H9 (cell line): ENCODE results near the gene KSR1. TPM values are rescaled to one million over a fixed set of nuclear protein-coding genes. Genes with fewer than 3 reads are reported as not detected.
"Not testable (repeated sequence)": the region's sequence is repeated elsewhere in the genome, so short reads cannot be mapped to it uniquely, and the experiment has no call there.

ENCODE experiments used
- DNase-seq: peaks from one replicate; pipeline ENCODE4 v3.0.0-alpha.2; 2017
- H2AFZ ChIP-seq: one replicate; pipeline ENCODE4 v1.6.1; 2013; ENCODE audit warnings: mild to moderate bottlenecking, low read length, control low read depth, moderate library complexity
- H2AK5ac ChIP-seq: 2 replicates; pipeline ENCODE4 v1.6.1; 2013; ENCODE audit warnings: low read length, control low read depth, mixed read lengths; ENCODE audit not compliant: insufficient read length
- H2BK120ac ChIP-seq: one replicate; pipeline ENCODE4 v1.6.1; 2013; ENCODE audit warnings: low read depth, mild to moderate bottlenecking, low read length, control low read depth, inconsistent platforms; ENCODE audit not compliant: poor library complexity, severe bottlenecking
- H2BK12ac ChIP-seq: 2 replicates; pipeline ENCODE4 v1.6.1; 2013; ENCODE audit warnings: low read length, control low read depth, mixed read lengths, low read depth; ENCODE audit not compliant: insufficient read length
- H2BK15ac ChIP-seq: 2 replicates; pipeline ENCODE4 v1.6.1; 2013; ENCODE audit warnings: low read depth, low read length, control low read depth
- H2BK20ac ChIP-seq: one replicate; pipeline ENCODE4 v1.6.1; 2013; ENCODE audit warnings: low read depth, mild to moderate bottlenecking, low read length, control low read depth, inconsistent platforms; ENCODE audit not compliant: poor library complexity, severe bottlenecking
- H2BK5ac ChIP-seq: 2 replicates; pipeline ENCODE4 v1.6.1; 2013; ENCODE audit warnings: low read length, control low read depth, mixed read lengths; ENCODE audit not compliant: insufficient read length
- H3K14ac ChIP-seq: 2 replicates; pipeline ENCODE4 v1.6.1; 2013; ENCODE audit warnings: low read length, control low read depth; ENCODE audit not compliant: insufficient read depth
- H3K18ac ChIP-seq: 2 replicates; pipeline ENCODE4 v1.6.1; 2013; ENCODE audit warnings: low read depth, mild to moderate bottlenecking, mixed read lengths, low read length, control low read depth; ENCODE audit not compliant: insufficient read length
- H3K23ac ChIP-seq: 2 replicates; pipeline ENCODE4 v1.6.1; 2013; ENCODE audit warnings: low read length, control low read depth, mixed read lengths, low read depth; ENCODE audit not compliant: insufficient read length
- H3K23me2 ChIP-seq: 2 replicates; pipeline ENCODE4 v1.6.1; 2013; ENCODE audit warnings: low read depth, mild to moderate bottlenecking, mixed read lengths, low read length, control low read depth; ENCODE audit not compliant: insufficient read length, poor library complexity, severe bottlenecking
- H3K27ac ChIP-seq: 2 replicates; pipeline ENCODE4 v1.5.1; 2013; ENCODE audit warnings: low read length, control low read depth, mixed read lengths, low read depth; ENCODE audit not compliant: insufficient read length
- H3K27me3 ChIP-seq: 2 replicates; pipeline ENCODE4 v1.6.1; 2013; ENCODE audit warnings: low read length, control low read depth, inconsistent platforms; ENCODE audit not compliant: insufficient read depth
- H3K4ac ChIP-seq: 2 replicates; pipeline ENCODE4 v1.6.1; 2013; ENCODE audit warnings: low read depth, mild to moderate bottlenecking, control low read depth, inconsistent platforms, low read length, moderate library complexity
- H3K4me1 ChIP-seq: 2 replicates; pipeline ENCODE4 v1.6.1; 2013; ENCODE audit warnings: low read length, control low read depth, inconsistent platforms; ENCODE audit not compliant: insufficient read depth
- H3K4me2 ChIP-seq: 2 replicates; pipeline ENCODE4 v1.6.1; 2013; ENCODE audit warnings: low read length, control low read depth, mixed read lengths; ENCODE audit not compliant: insufficient read length, insufficient read depth
- H3K56ac ChIP-seq: 2 replicates; pipeline ENCODE4 v1.6.1; 2013; ENCODE audit warnings: low read depth, mild to moderate bottlenecking, mixed read lengths, low read length, control low read depth; ENCODE audit not compliant: insufficient read length
- H3K79me1 ChIP-seq: 2 replicates; pipeline ENCODE4 v1.6.1; 2013; ENCODE audit warnings: low read depth, mild to moderate bottlenecking, moderate library complexity, low read length, control low read depth, inconsistent platforms; ENCODE audit not compliant: insufficient read depth, poor library complexity, severe bottlenecking
- H3K79me2 ChIP-seq: 2 replicates; pipeline ENCODE4 v1.6.1; 2013; ENCODE audit warnings: low read length, control low read depth, inconsistent platforms; ENCODE audit not compliant: insufficient read depth
- H3K9ac ChIP-seq: 2 replicates; pipeline ENCODE4 v1.6.1; 2013; ENCODE audit warnings: low read length, control low read depth, mixed read lengths; ENCODE audit not compliant: insufficient read length; ENCODE audit errors: extremely low read depth
- H3K9me3 ChIP-seq: one replicate; pipeline ENCODE4 v1.6.1; 2013; ENCODE audit warnings: low read depth, low read length, inconsistent platforms; ENCODE audit not compliant: control insufficient read depth
- H3T11ph ChIP-seq: one replicate; pipeline ENCODE4 v1.6.1; 2013; ENCODE audit warnings: mild to moderate bottlenecking, low read length, control low read depth, inconsistent platforms
- H4K20me1 ChIP-seq: one replicate; pipeline ENCODE4 v1.6.1; 2013; ENCODE audit not compliant: control insufficient read depth, insufficient read length, insufficient read depth
- H4K5ac ChIP-seq: 2 replicates; pipeline ENCODE4 v1.6.1; 2013; ENCODE audit warnings: low read depth, mild to moderate bottlenecking, mixed read lengths, low read length, control low read depth; ENCODE audit not compliant: insufficient read length
- H4K8ac ChIP-seq: replicated peaks from 2 replicates; pipeline ENCODE4 v1.6.1; 2013; ENCODE audit warnings: low read length, control low read depth, mixed read lengths, low read depth; ENCODE audit not compliant: insufficient read length
- H4K91ac ChIP-seq: 2 replicates; pipeline ENCODE4 v1.6.1; 2013; ENCODE audit warnings: low read depth, mild to moderate bottlenecking, moderate library complexity, mixed read lengths, low read length, control low read depth; ENCODE audit not compliant: insufficient read length
- H3K27ac Mint-ChIP-seq, 3 experiments: 2 replicates in 2 of 3; 3 replicates in 1 of 3; pipeline ENCODE4 v1.8.0; 2020 to 2021; ENCODE audit warnings: mixed read lengths in 3 of 3, mild to moderate bottlenecking in 1 of 3, moderate library complexity in 1 of 3
- H3K27me3 Mint-ChIP-seq: 2 replicates; pipeline ENCODE4 v1.8.0; 2021; ENCODE audit warnings: low read depth, mild to moderate bottlenecking, moderate library complexity, mixed read lengths
- H3K36me3 Mint-ChIP-seq, 3 experiments: 2 replicates in 2 of 3; 3 replicates in 1 of 3; pipeline ENCODE4 v1.8.0; 2020 to 2021; ENCODE audit warnings: low read depth in 3 of 3, mixed read lengths in 3 of 3; ENCODE audit not compliant: insufficient read depth in 1 of 3
- H3K4me1 Mint-ChIP-seq, 2 experiments: 2 replicates each; pipeline ENCODE4 v1.8.0; 2020; ENCODE audit warnings: mixed read lengths in 2 of 2
- H3K4me3 Mint-ChIP-seq, 2 experiments: 2 replicates in 1 of 2; 3 replicates in 1 of 2; pipeline ENCODE4 v1.8.0; 2020 to 2021; ENCODE audit warnings: mild to moderate bottlenecking in 2 of 2, mixed read lengths in 2 of 2, moderate library complexity in 1 of 2
- H3K9me3 Mint-ChIP-seq, 2 experiments: 2 replicates in 1 of 2; 3 replicates in 1 of 2; pipeline ENCODE4 v1.8.0; 2020; ENCODE audit warnings: mild to moderate bottlenecking in 2 of 2, mixed read lengths in 2 of 2, moderate library complexity in 1 of 2
- CTCF ChIP-seq: fragments of 200-600 bp; sonication (generic); conservative IDR thresholded peaks from 3 replicates; pipeline ENCODE4 v1.8.0; 2021; ENCODE audit warnings: antibody characterized with exemption, mild to moderate bottlenecking
- WGBS: extraction: QIAGEN DNeasy Blood & Tissue Kit; methylation state at CpG from one replicate; pipeline ENCODE4 v1.1.7; 2013; ENCODE audit warnings: missing lambda C conversion rate, low lambda C conversion rate, mixed read lengths; ENCODE audit not compliant: insufficient read length; ENCODE audit errors: extremely low coverage; 5-methylcytosine and 5-hydroxymethylcytosine counted together
- total RNA-seq: library from RNA; stranded (reverse); gene quantifications from 2 replicates; pipeline ENCODE4 v1.2.1, GENCODE V29; 2021

KSR1 gene
- total RNA-seq, 1 experiment from 2014 or later: 44.9 TPM

DNA sequence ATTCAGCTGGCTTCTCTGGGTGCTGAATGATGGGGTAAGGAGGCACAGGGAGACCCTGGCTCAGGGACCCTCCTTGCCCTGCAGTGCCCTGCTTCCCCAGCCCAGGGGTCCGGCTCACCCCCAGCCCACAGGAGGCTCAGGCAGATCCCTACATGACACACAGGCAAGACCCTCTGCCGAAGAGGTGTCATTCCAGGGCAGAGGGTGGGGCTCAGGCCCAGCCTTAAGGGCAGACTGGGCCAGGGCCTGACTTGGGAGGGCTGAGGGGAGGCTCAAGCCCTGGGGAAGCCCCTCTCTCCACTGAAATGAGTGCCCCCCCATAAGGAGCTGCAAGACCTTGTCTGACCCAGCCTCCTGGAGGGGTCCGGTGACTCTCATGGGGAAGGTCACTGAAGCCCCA, 30.3 kb upstream of the KSR1 start:
- Histone ChIP-seq H2BK12ac (no peak overlapping the region), H2AFZ (no peak overlapping the region), H3K56ac (no peak overlapping the region), H3K27ac (no peak overlapping the region), H4K91ac (no peak overlapping the region), H2BK15ac (no peak overlapping the region), H3K14ac (no peak overlapping the region), H3K23ac (no peak overlapping the region), H3K18ac (no peak overlapping the region), H2BK120ac (no peak overlapping the region), H3K4ac (no peak overlapping the region), H3K27me3 (no peaks in the 10 kb centered on the region), H2BK20ac (no peak overlapping the region), H3K4me1 (no peaks in the 10 kb centered on the region), H4K5ac (no peak overlapping the region), H3T11ph (no peak overlapping the region), H3K79me1 (no peaks in the 10 kb centered on the region), H3K23me2 (no peaks in the 10 kb centered on the region), H4K8ac (no peak overlapping the region), H2AK5ac (no peak overlapping the region), H3K9me3 (no peaks in the 10 kb centered on the region), H4K20me1 (no peaks in the 10 kb centered on the region), H3K4me2 (no peak overlapping the region), H3K79me2 (no peaks in the 10 kb centered on the region), H3K9ac (no peak overlapping the region), H2BK5ac (no peak overlapping the region)
- Mint-ChIP-seq H3K4me3 (no peak overlapping the region), H3K27ac (no peak overlapping the region), H3K9me3 (peaks cover 0 to 5% of the 10 kb centered on the region in 2 experiments; a peak in 4 of 5 replicates), H3K36me3 (no peaks in the 10 kb centered on the region; a peak in 1 of 7 replicates), H3K27me3 (peaks cover 3% of the 10 kb centered on the region; the same call in 1 of the 2 replicates), H3K4me1 (no peaks in the 10 kb centered on the region)
- TF ChIP-seq CTCF: no peak
- no peak for DNase-seq
- WGBS: no CpG with 5 or more reads among the region's 3 CpGs

DNA sequence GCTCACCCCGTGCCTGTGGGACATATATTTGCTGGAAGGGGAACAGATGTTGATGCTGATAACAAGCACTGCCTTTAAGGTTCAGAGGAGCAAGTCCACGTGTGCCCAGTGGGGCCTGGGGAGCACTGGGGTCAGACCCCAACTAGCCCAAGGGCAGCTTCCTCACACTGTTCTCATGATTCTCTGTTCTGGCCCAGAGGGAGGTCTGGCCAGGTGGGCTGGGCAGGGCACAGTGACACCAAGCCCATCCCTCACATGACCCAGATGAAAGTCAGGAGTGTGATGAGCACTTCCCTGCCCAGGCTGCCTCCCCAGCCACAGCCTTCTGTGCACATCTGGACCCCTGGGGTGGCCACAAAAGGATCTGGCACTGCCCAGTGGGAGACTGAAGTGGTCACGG, 29.8 kb upstream of the KSR1 start:
- H3K79me2 ChIP-seq, H3K9me3 Mint-ChIP-seq, H3K36me3 Mint-ChIP-seq, H3K14ac ChIP-seq, H3K27ac Mint-ChIP-seq, H4K91ac ChIP-seq, DNase-seq, H3K27me3 Mint-ChIP-seq, H3K18ac ChIP-seq, H2BK20ac ChIP-seq, H2BK12ac ChIP-seq, H2AK5ac ChIP-seq, H3K79me1 ChIP-seq, H4K8ac ChIP-seq, H3K27ac ChIP-seq, H3K4ac ChIP-seq, H3K4me3 Mint-ChIP-seq, H4K5ac ChIP-seq, H2BK15ac ChIP-seq, H4K20me1 ChIP-seq, H2AFZ ChIP-seq, H3K23me2 ChIP-seq, H3K9me3 ChIP-seq, H3K4me1 Mint-ChIP-seq, H3K4me1 ChIP-seq, H3T11ph ChIP-seq, H3K23ac ChIP-seq, H2BK5ac ChIP-seq, H3K4me2 ChIP-seq, H3K9ac ChIP-seq, H2BK120ac ChIP-seq, H3K56ac ChIP-seq, H3K27me3 ChIP-seq: not testable (repeated sequence)
- no CpG with 5 or more reads among the region's 3 CpGs for WGBS
